ENCODE data around the gene DMBT1. TPM values are rescaled to one million over a fixed set of nuclear protein-coding genes. Genes with fewer than 3 reads are reported as not detected.

The DMBT1 gene
- total and polyA plus RNA-seq, 10 of the 15 experiments (the other 5 are each of a cell fraction or from before 2014, with no cell fraction given) = under 0.01 to 0.13 (median 0.03) TPM; not detected in 5

GRCh38 chr10:122514045-122514840 lies 46.3 kb upstream of the DMBT1 start (continued):
- no peak for TF ChIP-seq IKZF1 (conservative IDR thresholded peaks at IDR 0.05)
- no peak for TF ChIP-seq CREB1 (IDR thresholded peaks at IDR 0.05; ENCODE audit: low read depth)
- TF ChIP-seq BRCA1 (IDR thresholded peaks at IDR 0.05; ENCODE audit: low read depth, low read length) = no peak
- no peak for TF ChIP-seq RELA (IDR thresholded peaks at IDR 0.05; ENCODE audit: borderline replicate concordance, partially characterized antibody)
- TF ChIP-seq CBFB (IDR thresholded peaks at IDR 0.05; ENCODE audit: low read depth) = no peak
- TF ChIP-seq CTCF (IDR thresholded peaks at IDR 0.05 in 2 of 3, conservative IDR thresholded peaks at IDR 0.05 in 1 of 3; ENCODE audit: control insufficient read depth in 2 of 3, extremely low read depth in 1 of 3, insufficient read depth in 1 of 3, low read depth in 3 of 3, low read length in 3 of 3) = no peak
- TF ChIP-seq TBL1XR1 (IDR thresholded peaks at IDR 0.05; ENCODE audit: low read depth, low read length) = no peak
- no peak for TF ChIP-seq ATF2 (IDR thresholded peaks at IDR 0.05; ENCODE audit: low read length)
- TF ChIP-seq YBX1 (IDR thresholded peaks at IDR 0.05) = no peak
- TF ChIP-seq LARP7 (IDR thresholded peaks at IDR 0.05) = no peak
- TF ChIP-seq HDAC2 (IDR thresholded peaks at IDR 0.05) = no peak

Measured in GM12878 (cell line).